ENCODE measurements around the gene ENKUR.
A peak's percentile ranks its signal among the peaks of the same experiment; 100 is the strongest.
"Not testable (repeated sequence)": the region's sequence is repeated elsewhere in the genome, so short reads cannot be mapped to it uniquely, and the experiment has no call there.

Gene ENKUR

GRCh38 chr10:25018703-25019102 is 2.7 kb upstream of the ENKUR start:
- no peak for DNase-seq

- no peak for DNase-seq
Observed at GRCh38 chr10:25017661-25018060, 1.7 kb upstream of the ENKUR start.

GRCh38 chr10:25017154-25017590 is 1.2 kb upstream of the ENKUR start:
- no peak for DNase-seq

GRCh38 chr10:25016376-25017153 is 607 bp upstream of the ENKUR start, which contains the start of gene THNSL1:
THNSL1 (plus strand) TSS chr10:25016612; CDS start chr10:25023224, 6,612 bp downstream.
- DNase-seq = peak; percentile 96

- no peak for DNase-seq
Observed at GRCh38 chr10:25014579-25014978, 1.4 kb downstream of the ENKUR start.

GRCh38 chr10:25011591-25011990 is 4.4 kb downstream of the ENKUR start:
- not testable (repeated sequence) for DNase-seq

- DNase-seq = no peak
Observed at GRCh38 chr10:24998044-24998443, 17.9 kb downstream of the ENKUR start.

- DNase-seq = peak; percentile 2
Observed at GRCh38 chr10:24995072-24995471, 20.9 kb downstream of the ENKUR start.

GRCh38 chr10:24993237-24993958 is 22.6 kb downstream of the ENKUR start:
- no peak for DNase-seq

- DNase-seq = no peak
Observed at GRCh38 chr10:24992512-24993133, 23.3 kb downstream of the ENKUR start.

- no peak for DNase-seq
Observed at GRCh38 chr10:24991298-24991697, 24.7 kb downstream of the ENKUR start.

GRCh38 chr10:24989867-24990266 is 26.1 kb downstream of the ENKUR start:
- peak; percentile 19 for DNase-seq

GRCh38 chr10:24988831-24989640 is 26.9 kb downstream of the ENKUR start:
- no peak for DNase-seq

GRCh38 chr10:24984906-24985305 is 31.1 kb downstream of the ENKUR start:
- DNase-seq = peak; percentile 31

GRCh38 chr10:24983946-24984345 is 32.0 kb downstream of the ENKUR start:
- no peak for DNase-seq

- DNase-seq = no peak
Observed at GRCh38 chr10:24983130-24983529, 32.8 kb downstream of the ENKUR start.

GRCh38 chr10:24982319-24983112 is 33.4 kb downstream of the ENKUR start:
- DNase-seq = no peak

- DNase-seq = no peak
Observed at GRCh38 chr10:24981161-24981710, 34.7 kb downstream of the ENKUR start.

GRCh38 chr10:24979685-24980084 is 36.3 kb downstream of the ENKUR start:
- no peak for DNase-seq

- peak; percentile 18 for DNase-seq
Observed at GRCh38 chr10:24974976-24975375, 41.0 kb downstream of the ENKUR start.

- DNase-seq = no peak
Observed at GRCh38 chr10:24973163-24973562, 42.8 kb downstream of the ENKUR start.

- DNase-seq = no peak
Observed at GRCh38 chr10:24971374-24971773, 44.6 kb downstream of the ENKUR start.
